ENCODE measurements around the gene UCKL1.
"Not testable (repeated sequence)": the region's sequence is repeated elsewhere in the genome, so short reads cannot be mapped to it uniquely, and the experiment has no call there.

The UCKL1 gene

DNA sequence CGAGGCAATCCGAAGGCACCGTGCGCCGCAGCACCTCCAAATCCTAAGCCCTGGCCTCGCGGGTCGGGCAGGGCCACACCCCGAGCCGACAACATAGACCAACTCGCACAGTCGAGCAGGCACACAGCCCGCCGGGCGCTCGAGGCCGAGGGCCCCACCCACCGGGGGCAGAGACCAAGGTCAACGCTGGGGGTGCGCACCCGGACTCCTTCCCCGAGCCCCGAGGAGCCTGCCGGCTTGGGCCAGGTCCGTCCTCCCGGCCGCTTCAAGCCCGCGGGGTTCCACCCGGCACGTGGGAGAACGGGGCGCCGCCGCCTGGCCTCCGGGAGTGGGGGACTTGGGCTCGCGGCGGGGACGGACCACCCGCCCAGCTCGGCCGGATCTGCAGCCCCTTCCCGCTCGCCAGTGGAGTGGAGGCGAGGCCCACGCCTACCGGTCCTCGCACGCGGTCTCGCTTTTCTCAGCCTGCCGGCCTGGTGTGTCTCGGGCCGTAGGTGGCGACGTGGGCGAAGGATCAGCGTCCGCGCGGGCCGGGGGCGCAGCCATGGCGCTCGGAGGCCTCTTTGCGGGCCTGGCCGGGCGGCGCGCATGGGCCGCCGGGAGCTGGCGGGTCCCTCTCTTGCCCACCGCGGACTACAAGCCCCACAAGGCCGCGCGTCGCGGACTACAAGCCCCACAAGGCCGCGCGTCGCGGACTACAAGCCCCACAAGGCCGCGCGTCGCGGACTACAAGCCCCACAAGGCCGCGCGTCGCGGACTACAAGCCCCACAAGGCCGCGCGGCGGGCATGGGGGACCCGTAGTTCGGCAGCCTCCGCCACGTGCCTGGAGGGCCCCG, at the start of gene UCKL1:
UCKL1 (minus strand) TSS at position 590 of the 837 bp plus-strand sequence; CDS start at position 546, 44 bp downstream.
- peak; percentile 96 for DNase-seq

DNA sequence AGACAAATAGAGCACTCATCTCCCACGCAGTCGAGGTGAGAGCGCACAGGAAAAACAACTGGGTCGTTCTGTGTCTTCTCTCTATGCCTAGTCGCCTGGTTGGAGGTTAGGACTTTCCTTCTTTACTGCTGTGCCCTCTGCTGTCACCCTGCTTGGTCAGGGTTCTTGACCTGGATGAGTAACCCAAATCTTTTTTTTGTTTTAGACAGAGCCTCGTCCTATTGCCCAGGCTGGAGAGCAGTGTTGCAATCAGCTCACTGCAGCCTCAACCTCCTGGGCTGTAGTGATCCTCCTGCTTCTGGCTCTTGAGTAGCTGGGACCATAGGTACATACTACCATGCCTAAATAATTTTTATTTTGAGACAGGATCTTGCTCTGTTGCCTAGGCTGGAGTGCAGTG, 49.2 kb upstream of the UCKL1 start:
- DNase-seq: no peak

DNA sequence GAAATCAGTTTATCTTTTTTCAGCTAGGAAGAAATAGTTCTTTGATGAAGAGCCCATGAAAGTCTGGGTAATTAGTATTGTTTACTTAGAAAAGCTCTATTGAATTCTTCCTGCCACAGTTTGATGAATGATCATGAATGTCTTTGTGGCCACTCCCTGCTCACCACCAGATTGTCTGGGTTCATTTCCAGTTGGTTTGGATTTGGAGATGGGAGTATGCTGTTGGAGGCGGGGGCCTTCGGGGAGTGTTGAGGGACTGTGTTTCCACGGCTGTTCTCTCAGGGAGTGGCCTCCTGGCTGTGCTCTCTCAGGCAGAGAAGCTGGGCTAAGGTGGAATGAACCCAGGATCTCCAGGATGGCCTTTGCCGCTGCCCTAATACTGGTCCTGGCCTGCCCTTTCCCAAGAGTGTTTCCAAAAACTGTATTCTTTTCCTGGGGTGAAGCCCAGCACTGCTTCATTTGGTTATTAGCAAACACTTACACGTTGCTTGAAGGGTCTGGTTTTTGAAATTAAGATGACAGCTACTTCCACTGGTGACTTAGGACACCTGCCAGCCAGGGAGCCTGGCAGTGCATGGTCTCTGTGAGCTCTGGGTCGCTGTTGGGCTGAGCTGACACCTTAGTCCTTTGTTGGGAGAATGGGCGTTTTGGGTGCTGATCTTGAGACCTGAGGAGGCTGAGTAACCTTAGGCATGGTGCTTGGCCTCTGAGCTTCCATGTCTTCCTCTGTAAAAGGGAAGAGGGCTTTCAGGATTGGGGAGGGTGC, 47.9 kb upstream of the UCKL1 start:
- DNase-seq: no peak

DNA sequence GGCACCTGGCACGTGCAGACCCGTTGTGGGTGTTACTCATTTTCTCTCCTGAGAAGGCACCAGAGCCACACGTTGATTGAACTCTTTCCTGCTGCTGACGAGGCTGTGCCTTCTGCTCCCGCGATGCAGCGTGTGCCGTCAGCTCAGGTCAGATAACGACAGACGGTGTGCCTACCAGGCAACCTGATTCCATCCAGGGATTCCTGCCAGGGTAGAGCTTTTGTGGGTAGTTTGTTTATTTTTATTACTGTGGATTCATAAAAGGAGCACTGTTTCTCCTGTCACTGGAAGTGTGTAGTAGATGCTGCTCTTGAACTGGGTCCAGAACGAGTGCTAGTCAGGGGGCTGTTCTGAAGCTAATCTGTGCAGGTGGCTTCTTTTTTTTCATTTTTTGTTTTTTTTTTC, 45.4 kb upstream of the UCKL1 start:
- DNase-seq: no peak

DNA sequence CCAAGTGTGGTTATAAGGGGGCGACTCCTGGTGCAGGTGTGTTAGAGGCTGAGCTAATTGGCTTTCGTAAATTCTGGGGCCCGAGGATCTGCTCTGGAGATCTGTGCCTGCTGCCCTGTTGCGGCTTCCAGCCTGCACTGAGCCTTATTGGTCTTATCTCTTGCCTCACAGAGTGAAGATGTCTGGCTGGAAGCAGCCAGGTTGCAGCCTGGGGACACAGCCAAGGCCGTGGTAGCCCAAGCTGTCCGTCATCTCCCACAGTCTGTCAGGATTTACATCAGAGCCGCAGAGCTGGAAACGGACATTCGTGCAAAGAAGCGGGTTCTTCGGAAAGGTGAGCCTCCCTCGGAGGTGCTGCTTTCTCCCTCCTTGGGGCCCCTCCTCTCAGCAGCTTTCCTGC, 44.7 kb upstream of the UCKL1 start:
- no peak for DNase-seq

DNA sequence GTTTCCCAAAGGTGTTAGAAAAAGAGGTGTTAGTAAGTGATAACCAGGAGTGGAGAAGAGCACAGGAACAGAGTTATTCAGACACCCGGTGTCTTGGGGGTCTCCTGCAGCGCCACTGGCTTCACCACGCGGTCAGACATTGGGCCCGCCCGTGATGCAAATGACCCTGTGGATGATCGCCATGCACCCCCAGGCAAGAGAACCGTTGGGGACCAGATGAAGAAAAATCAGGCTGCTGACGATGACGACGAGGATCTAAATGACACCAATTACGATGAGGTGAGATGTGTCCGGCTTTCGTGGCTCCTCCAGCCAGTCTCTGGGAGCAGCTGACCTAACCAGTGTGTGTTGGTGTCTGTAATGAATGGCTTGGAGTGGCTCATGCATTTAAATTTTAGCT, 26.7 kb upstream of the UCKL1 start:
- DNase-seq: no peak

DNA sequence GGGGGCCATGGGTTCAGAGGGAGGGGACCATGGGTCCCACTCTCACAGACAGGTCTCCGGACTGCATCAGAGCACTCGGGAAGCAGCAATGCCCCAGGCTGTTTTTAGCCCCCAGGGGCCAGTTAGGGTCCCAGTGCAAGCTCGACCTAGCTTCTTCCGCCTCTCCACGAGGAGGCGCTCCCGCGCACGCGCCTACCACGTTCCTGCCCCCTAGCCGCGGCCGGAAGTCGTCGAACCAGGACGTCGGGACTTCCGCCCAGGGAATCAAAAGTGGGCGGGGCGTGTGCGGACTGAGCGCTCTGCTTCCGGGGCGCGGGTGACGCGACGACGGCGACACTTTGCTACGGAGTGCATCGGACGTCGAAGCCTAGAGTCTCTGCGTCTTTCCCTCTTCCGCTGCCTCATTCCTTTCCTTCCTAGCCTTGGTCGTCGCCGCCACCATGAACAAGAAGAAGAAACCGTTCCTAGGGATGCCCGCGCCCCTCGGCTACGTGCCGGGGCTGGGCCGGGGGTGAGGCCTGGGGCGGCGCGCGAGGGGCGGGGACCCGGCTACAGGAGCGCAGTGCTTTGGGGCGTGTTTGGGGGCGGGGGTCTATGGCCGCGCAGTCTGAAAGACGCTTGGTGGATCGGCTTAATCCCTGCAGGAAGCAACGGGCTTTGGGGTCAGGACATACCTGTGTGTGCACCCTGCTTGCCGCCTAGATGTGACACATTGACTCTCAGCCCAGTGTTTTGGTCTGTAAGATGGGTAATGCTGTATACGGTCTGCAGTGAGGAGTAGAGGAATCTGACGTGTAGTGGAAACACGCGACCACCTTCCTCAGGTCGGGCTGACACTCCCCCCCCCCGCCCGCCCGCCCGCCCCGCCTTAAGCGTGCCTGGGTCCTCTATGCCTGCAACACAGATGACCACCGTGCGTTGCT, 24.9 kb upstream of the UCKL1 start, which contains the start of gene PRPF6:
PRPF6 (plus strand) TSS at position 327 of the 923 bp plus-strand sequence; CDS start at position 441, 114 bp downstream.
- DNase-seq: peak; percentile 99

DNA sequence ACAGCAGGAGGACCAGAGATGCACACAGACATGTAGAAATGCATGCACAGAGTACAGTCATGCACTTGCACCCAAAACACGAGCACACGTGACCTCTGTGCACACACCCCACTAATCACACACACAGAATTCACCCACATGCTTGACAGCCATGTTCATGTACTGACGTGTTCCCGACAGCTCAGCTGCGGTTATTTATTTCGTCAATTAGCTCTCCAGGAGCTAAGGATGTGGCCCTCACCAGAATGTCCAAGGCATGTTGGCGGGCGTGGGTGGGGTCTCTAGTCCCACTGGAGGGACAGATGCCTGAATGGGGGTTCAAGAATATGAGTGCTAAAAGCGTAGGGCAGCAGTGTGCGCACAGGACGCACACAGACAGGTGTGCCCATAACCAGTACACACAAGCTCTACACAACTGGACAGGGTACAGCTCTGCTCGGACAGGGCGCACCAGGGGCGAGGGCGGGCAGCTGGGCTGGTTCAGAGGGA, 24.1 kb upstream of the UCKL1 start:
- peak; percentile 67 for DNase-seq

DNA sequence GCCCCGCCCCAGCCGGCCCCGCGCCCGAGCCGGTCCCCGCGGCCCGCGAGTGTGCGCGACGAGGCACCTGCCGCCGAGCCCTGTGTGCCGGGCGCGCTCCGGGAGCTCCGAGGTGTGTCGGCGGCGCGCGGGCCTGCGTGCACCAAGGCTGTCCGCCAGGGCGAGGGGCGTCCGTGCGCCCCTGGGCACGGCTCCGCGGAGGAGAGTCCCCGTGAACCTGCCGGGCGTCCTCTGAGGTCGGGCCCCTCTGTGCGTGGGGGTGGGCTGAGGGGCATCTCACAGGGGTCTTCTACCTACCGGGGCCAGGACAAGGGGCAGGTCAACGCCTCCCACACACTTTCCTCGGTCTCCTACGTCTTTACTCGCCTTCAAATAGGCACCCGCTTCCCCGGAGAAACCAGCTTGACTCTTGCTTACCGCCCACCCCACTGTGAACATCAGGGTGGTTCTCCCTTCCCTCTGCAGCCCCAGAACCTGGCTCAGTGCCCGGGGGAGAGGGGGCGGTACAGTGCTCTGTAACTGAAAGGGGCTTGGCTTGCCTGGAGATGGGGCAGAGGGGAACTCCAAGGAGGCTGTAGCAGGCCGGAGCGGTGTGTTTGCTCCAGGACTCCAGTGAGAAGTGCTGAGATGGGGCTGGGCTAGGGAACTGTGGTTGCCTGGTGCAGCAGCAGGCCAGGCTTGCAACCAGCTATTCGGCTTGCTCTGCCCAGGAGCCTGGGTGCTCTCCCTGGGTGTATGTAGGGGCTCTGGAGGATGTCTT, 23.5 kb upstream of the UCKL1 start, which contains the start of gene SAMD10:
SAMD10 (minus strand) TSS at position 86 of the 760 bp plus-strand sequence. CDS start 175 bp downstream, outside the sequence.
- peak; percentile 90 for DNase-seq

DNA sequence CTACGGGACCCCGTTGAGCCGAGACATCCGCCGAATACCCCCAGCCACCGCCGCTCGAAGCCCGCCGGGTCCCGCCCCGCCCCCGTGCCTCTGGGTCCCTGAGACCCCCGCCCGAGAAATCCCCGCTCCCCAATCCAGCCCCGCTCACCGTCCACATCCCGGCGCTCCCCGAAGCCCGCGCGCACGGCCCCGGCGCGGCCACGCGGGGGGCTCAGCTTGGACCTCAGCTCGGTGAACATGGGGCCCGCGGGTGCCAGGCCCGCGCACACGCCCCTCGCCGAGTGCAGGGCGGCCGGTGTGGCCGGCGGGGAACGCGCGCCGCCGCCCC, 23.0 kb upstream of the UCKL1 start:
- no peak for DNase-seq

DNA sequence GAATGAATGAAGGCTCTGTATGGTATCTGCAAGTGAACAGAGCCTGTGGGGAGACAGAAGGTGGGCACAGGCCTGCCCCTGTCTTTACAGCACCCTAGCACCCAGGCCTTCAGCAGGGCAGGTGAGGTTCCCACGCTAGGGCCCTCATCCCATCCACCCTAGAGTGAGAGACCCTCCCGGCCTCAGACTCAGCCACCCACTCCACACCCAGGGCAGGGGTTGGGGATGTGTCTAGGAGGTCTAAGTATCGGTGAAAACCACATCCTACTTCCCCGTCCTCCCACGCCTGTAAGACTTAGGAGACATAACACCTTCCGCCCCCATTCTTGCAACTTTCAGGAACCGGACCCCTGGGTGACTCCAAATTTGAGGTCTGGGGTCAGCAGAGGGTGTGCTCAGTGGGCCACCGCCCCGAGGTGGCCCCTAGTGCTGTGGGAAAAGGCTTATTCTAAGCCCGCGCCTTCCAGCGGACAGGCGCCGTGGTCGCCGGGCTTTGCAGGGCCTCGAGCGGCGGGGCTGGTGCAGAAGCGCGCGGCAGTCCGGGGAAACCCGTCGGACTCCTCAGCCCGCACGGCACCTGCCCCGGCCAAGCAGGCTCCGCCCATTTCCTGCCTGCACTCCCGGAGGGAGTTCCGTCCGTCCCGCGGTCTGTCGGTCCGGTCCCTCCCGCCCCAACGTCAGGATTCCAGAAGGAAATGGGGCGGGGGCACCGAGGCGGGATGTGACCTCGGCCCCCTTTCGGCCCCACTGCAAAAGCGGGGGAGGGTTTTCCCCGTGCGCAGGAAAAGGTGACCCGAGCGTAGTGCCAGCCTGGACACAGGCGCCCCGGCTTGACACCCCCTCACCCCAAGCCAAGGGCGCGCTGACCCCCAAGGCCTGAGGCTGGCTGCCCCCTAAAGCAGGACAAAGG, 22.4 kb upstream of the UCKL1 start:
- DNase-seq: peak; percentile 80

DNA sequence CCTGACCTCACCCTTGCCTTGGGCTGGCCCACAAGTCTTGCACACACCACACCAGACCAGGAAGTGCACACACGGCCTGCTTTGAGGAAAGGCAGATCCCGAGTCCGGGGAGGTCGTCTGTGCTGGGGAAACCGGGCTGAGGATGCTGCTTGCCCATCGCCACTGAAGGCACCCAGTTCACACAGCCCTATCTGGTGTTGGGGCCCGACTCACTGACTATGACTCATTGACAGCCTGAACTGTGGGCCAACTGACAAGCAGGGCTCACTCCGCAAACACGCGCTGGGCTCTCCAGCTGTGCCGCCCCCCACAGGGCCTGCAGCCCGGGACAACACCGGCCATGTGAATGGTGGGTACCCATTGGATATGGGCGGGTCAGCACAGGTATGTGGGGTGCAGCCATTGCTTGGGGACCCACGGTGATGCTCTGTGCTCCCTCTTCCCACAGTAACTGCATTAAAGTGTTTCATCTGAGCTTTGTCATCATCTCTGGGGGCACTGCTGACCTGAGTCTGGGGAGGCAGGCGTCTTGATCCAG, 21.6 kb upstream of the UCKL1 start:
- no peak for DNase-seq

DNA sequence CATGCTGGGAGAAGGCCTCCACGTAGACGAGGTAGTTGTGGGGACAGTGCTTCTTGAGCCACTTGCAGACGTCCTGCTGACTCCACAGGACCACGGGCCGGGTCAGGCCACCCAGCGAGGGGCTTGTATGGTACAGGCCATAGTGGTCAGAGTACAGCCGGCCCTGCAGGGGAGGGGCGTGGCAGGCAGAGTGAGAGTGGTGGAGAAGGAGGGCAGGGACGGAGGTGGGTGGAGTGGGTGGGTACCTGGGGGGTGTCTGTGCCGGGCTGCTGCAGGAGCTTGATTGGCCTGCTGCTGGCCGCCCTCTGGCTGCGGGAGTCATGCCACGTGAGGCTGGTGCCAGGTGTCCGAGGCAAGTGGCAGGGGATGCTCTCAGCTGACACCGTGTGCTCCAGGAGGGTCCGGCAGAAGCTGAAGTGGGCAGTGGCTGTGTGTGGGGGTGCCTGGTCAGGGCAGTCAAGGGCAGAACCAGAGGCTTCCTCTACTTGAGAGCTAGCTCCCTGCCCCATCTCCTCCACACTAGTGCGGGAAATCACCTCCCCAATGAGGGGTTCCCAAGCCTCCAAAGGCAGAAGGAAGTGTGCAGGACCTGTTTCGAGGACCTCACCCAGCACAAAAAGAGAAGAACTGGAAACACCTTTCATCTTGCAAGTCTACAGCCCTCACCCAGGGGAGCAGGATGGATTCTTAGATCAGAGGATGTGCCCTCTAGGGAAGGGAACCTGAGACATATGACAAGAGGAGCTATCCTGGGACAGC, 20.9 kb upstream of the UCKL1 start:
- DNase-seq: no peak

DNA sequence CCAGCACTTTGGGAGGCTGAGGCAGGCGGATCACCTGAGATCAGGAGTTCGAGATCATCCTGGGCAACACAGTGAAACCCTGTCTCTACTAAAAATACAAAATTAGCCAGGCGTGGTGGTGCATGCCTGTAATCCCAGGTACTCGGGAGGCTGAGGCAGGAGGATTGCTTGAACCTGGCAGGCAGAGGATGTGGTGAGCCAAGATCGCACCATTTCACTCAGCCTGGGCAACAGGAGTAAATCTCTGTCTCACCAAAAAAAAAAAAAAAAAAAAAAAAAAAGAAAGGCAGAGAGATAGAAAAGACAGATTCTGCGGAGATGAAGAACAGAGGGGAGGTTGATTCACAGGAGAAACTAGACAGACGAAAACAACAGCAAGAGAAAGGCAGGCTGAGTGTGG, 20.3 kb upstream of the UCKL1 start:
- not testable (repeated sequence) for DNase-seq

DNA sequence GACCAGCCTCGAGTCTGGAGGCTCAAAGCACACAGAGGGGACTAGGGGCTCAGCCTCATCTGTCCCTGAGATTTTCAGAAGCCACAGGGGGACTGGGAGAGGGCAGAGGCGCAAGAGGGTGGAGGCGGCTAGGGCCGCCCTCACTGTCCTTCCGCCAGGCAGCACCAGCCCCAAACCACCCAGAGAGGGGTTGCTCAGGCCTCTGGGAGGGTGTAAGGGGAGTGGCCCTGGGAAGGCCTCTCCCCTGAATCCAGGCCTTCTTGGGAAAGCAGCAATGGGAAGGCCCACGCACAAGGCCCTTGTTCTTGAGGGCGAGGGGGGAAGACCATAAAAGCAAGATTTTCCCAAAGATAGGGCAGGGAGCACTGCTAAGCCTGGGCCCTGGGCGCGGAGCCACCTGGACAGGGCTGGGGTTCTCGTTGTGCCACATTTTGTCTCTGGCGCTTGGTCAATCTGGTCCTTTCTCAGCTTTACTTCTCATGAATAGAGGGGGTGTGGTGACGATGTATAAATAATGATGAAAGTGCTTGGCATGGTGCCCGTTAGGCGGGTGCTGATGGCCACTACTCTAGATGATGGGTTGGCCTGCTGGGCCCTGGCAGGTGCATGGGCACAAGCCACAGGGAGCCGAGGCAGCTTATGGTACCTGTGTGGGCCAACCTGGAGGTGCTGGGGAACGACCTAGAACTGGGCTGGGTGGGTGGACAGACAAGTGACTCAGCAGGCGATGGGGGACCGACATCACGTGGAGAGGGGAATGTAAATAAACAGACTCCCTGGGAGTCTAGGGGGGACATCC, 18.4 kb upstream of the UCKL1 start:
- peak; percentile 99 for DNase-seq

DNA sequence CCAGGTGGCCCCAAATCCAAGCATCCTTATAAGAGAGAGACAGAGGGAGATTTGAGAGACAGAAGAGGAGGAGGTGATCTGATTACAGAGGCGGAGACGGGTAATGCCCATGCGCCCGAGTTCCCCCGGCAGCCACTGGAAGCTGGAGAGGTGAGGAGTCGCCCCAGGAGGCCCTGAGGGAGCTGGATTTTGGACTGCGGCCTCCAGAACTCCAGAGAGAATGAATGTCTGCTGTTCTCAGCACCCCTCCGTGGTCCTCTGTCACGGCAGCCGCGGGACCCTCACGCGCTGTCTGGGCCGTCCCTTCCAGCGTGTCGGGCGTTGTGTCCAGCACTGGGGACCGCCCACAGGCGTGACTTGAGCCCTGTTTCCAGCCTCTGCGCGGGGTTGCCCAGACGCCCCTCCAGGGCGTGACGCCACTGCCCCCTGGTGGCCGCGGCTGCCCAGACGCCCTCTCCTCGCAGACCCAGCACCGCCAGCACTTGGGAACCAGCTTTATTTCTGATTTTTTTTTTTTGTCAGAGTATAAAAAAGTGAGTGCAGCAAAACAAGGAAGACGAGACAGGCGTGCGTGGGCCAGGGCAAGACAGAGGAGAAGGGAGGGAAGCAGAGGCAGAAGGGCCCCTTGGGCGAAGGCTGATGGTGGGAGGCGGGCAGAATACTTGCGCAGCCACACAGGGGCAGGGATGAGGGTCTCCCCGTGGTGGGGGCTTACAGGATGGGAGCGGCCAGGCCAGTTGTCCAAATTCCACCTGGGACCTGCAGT, 17.6 kb upstream of the UCKL1 start:
- peak; percentile 84 for DNase-seq

DNA sequence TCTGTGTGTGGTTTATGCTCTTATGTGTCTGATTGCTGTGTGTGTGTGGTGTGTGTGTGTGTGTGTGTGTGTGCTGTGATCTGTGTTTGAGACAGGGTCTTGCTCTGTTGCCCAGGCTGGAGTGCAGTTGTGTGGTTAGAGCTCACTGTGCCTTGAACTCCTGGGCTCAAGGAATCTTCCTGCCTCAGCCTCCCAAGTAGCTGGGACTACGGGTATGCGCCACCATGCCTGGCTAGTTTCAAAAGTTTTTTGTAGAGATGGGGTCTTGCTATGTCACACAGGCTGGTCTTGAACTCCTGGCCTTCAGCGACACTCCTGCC, 16.9 kb upstream of the UCKL1 start:
- DNase-seq: no peak

All from NCI-H345 (cell line).